GM23248 (cell line): Measurements from ENCODE around the gene CNIH2. TPM values are rescaled to one million over a fixed set of nuclear protein-coding genes. Genes with fewer than 3 reads are reported as not detected.

Experiments used
- DNase-seq: peaks from one replicate; pipeline ENCODE4 v3.0.0-alpha.2; 2015
- H2AFZ ChIP-seq: fragments of 200-600 bp; sonication (generic); 2 replicates; pipeline ENCODE4 v1.6.1; 2016; ENCODE audit warnings: antibody characterized with exemption
- H3F3A ChIP-seq: fragments of 200-600 bp; sonication (generic); 2 replicates; pipeline ENCODE4 v1.6.1; 2016; ENCODE audit warnings: mild to moderate bottlenecking, antibody characterized with exemption, mixed run types; ENCODE audit not compliant: insufficient read depth
- H3K27ac ChIP-seq: fragments of 200-600 bp; sonication (generic); 2 replicates; pipeline ENCODE4 v1.5.1; 2016; ENCODE audit warnings: mild to moderate bottlenecking
- H3K27me3 ChIP-seq: fragments of 200-600 bp; sonication (generic); replicated peaks from 2 replicates; pipeline ENCODE4 v1.6.1; 2016; ENCODE audit warnings: mild to moderate bottlenecking; ENCODE audit not compliant: insufficient read depth
- H3K36me3 ChIP-seq: fragments of 200-600 bp; sonication (generic); 2 replicates; pipeline ENCODE4 v1.6.1; 2016; ENCODE audit warnings: low read depth, mild to moderate bottlenecking
- H3K4me1 ChIP-seq: fragments of 200-600 bp; sonication (generic); 2 replicates; pipeline ENCODE4 v1.6.1; 2016; ENCODE audit warnings: mild to moderate bottlenecking; ENCODE audit not compliant: insufficient read depth
- H3K4me2 ChIP-seq: fragments of 200-600 bp; sonication (generic); one replicate; pipeline ENCODE4 v1.6.1; 2016; ENCODE audit warnings: mild to moderate bottlenecking; ENCODE audit not compliant: unreplicated experiment
- H3K4me3 ChIP-seq: fragments of 200-600 bp; sonication (generic); 2 replicates; pipeline ENCODE4 v1.5.1; 2016; ENCODE audit warnings: mild to moderate bottlenecking
- H3K79me2 ChIP-seq: fragments of 200-600 bp; sonication (generic); 2 replicates; pipeline ENCODE4 v1.6.1; 2016; ENCODE audit warnings: mild to moderate bottlenecking; ENCODE audit not compliant: insufficient read depth
- H3K9ac ChIP-seq: fragments of 200-600 bp; sonication (generic); 2 replicates; pipeline ENCODE4 v1.6.1; 2016; ENCODE audit warnings: mild to moderate bottlenecking
- H3K9me2 ChIP-seq: fragments of 200-600 bp; sonication (generic); 2 replicates; pipeline ENCODE4 v1.6.1; 2016; ENCODE audit warnings: mixed run types, mild to moderate bottlenecking, moderate library complexity; ENCODE audit not compliant: insufficient read depth
- H3K9me3 ChIP-seq: fragments of 200-600 bp; sonication (generic); one replicate; pipeline ENCODE4 v1.6.1; 2017; ENCODE audit warnings: low read depth
- H4K20me1 ChIP-seq: fragments of 200-600 bp; sonication (generic); 2 replicates; pipeline ENCODE4 v1.6.0; 2016; ENCODE audit not compliant: insufficient read depth
- EZH2 ChIP-seq: fragments of 200-600 bp; sonication (generic); IDR thresholded peaks from 2 replicates; pipeline ENCODE4 v1.6.1; 2018; ENCODE audit warnings: antibody characterized with exemption, mild to moderate bottlenecking; ENCODE audit not compliant: insufficient read depth, poor library complexity, severe bottlenecking
- EZH2phosphoT487 ChIP-seq: fragments of 200-600 bp; sonication (generic); IDR thresholded peaks from 2 replicates; pipeline ENCODE4 v1.6.1; 2018; ENCODE audit warnings: antibody characterized with exemption, moderate library complexity, mild to moderate bottlenecking, low read depth; ENCODE audit not compliant: insufficient read depth
- whole genome bisulfite sequencing, 2 experiments: methylation state at CpG; one replicate each; pipeline ENCODE4 v1.1.6; 2015 to 2017; ENCODE audit warnings: low lambda C conversion rate in 2 of 2, low coverage in 1 of 2; ENCODE audit errors: missing lambda C conversion rate in 2 of 2; 5-methylcytosine and 5-hydroxymethylcytosine counted together
- in situ Hi-C: fragments of 300-500 bp; cut with MboI; formaldehyde crosslinking; loops from 2 replicates; pipeline ENCODE4 v1.15.0; 2020
- polyA plus RNA-seq: library from polyadenylated mRNA; unstranded; fragments of >200 nt; fragmentation: Nextera tagmentation; extraction: Ambion mirVana; gene quantifications from 2 replicates; pipeline ENCODE4 v1.2.1, GENCODE V29; 2016
- total RNA-seq: library from RNA; depleted of rRNA; stranded (reverse); fragments of >200 nt; shearing (Covaris generic); gene quantifications from 2 replicates; pipeline ENCODE4 v1.2.3, GENCODE V29; 2014

CNIH2 gene
- total and polyA plus RNA-seq, 2 experiments from 2014 or later = 0.50 to 1.4 TPM

- H3K4me3 ChIP-seq = no peak overlapping the region
- H3K9me3 ChIP-seq = no peaks in the 10 kb centered on the region
- H3K27me3 ChIP-seq = no peaks in the 10 kb centered on the region
- WGBS, 2 experiments = 80 to 92% methylated on average over 4 of the region's 4 CpGs
- no peak for DNase-seq
- in situ Hi-C loops = no loop called here
- H3K36me3 ChIP-seq = peaks cover 10% of the 10 kb centered on the region; the same call in 1 of the 2 replicates
- peaks cover 15% of the 10 kb centered on the region for H3F3A ChIP-seq
- no peaks in the 10 kb centered on the region for H4K20me1 ChIP-seq
- no peak overlapping the region for H3K27ac ChIP-seq
- H2AFZ ChIP-seq = no peak overlapping the region
- no peak overlapping the region for H3K9ac ChIP-seq
- H3K79me2 ChIP-seq = peaks cover 15% of the 10 kb centered on the region
- no peaks in the 10 kb centered on the region for H3K4me1 ChIP-seq
- TF ChIP-seq EZH2 (no peak), EZH2phosphoT487 (no peak)
- H3K9me2 ChIP-seq = no peaks in the 10 kb centered on the region
- no peak overlapping the region for H3K4me2 ChIP-seq
Measured at GRCh38 chr11:66259956-66260355, 18.0 kb upstream of the CNIH2 start.

GRCh38 chr11:66261578-66261977 is 16.4 kb upstream of the CNIH2 start:
- Histone ChIP-seq H3K79me2 (peaks cover 15% of the 10 kb centered on the region), H3K4me2 (no peak overlapping the region), H3K4me1 (no peaks in the 10 kb centered on the region), H3K27ac (no peak overlapping the region), H2AFZ (no peak overlapping the region), H3K4me3 (no peak overlapping the region), H4K20me1 (no peaks in the 10 kb centered on the region), H3K36me3 (peaks cover 10% of the 10 kb centered on the region; the same call in 1 of the 2 replicates), H3K9ac (no peak overlapping the region), H3K9me3 (no peaks in the 10 kb centered on the region), H3K9me2 (no peaks in the 10 kb centered on the region), H3F3A (peaks cover 2% of the 10 kb centered on the region), H3K27me3 (no peaks in the 10 kb centered on the region)
- WGBS, 2 experiments = 88 to 89% methylated on average over 15 to 16 of the region's 16 CpGs
- DNase-seq = no peak
- no peak for TF ChIP-seq EZH2phosphoT487
- no peak for TF ChIP-seq EZH2
- in situ Hi-C loops = no loop called here

DNA sequence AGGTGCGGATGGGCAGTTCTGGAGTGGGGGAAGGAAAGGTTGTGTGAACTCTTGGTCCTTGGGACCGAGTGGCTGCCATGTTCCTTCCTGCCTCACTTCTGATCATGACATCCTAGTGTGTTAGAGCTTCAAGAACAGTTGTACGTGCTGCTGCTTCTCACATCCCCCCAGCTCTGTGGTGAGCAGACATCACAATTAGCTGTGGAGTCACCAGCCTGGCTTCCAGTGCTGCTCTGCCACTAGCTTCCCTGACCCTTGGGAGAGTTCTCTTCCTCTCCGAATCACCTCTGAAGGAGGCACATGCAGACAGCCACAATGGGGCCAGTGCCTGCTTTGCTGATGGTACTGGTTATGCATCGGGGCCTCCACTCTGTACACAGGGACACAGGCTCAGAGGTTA is 15.8 kb upstream of the CNIH2 start:
- Histone ChIP-seq H3F3A (no peaks in the 10 kb centered on the region), H3K4me3 (no peak overlapping the region), H3K27ac (no peak overlapping the region), H3K79me2 (peaks cover 15% of the 10 kb centered on the region), H3K4me1 (no peaks in the 10 kb centered on the region), H3K9me2 (no peaks in the 10 kb centered on the region), H3K36me3 (peaks cover 10% of the 10 kb centered on the region; the same call in 1 of the 2 replicates), H3K9ac (no peak overlapping the region), H2AFZ (no peak overlapping the region), H3K4me2 (no peak overlapping the region), H4K20me1 (no peaks in the 10 kb centered on the region), H3K9me3 (no peaks in the 10 kb centered on the region), H3K27me3 (no peaks in the 10 kb centered on the region)
- 86 to 89% methylated on average over 5 of the region's 5 CpGs for WGBS, 2 experiments
- no peak for DNase-seq
- in situ Hi-C loops = no loop called here
- TF ChIP-seq EZH2 = no peak
- TF ChIP-seq EZH2phosphoT487 = no peak

DNA sequence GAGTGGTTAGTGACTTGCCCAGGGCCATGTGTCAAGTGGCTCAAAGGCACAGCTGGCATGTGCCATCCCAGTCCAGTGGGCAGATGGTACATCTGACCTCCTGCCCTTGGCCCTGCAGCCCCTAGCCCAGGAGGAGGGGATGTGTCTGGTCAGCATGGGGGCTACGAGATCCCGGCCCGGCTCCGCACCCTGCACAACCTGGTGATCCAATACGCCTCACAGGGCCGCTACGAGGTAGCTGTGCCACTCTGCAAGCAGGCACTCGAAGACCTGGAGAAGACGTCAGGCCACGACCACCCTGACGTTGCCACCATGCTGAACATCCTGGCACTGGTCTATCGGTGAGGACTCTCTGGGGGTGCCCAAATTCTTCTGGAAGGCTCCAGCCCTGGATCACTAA is 15.3 kb upstream of the CNIH2 start:
- H4K20me1 ChIP-seq = no peaks in the 10 kb centered on the region
- H3K27ac ChIP-seq = no peak overlapping the region
- no peaks in the 10 kb centered on the region for H3K4me1 ChIP-seq
- no peaks in the 10 kb centered on the region for H3K9me3 ChIP-seq
- no peak overlapping the region for H3K4me2 ChIP-seq
- H3K36me3 ChIP-seq = peaks cover 10% of the 10 kb centered on the region; the same call in 1 of the 2 replicates
- H3K27me3 ChIP-seq = no peaks in the 10 kb centered on the region
- no peak for TF ChIP-seq EZH2
- TF ChIP-seq EZH2phosphoT487 = no peak
- no peak for DNase-seq
- H3K9me2 ChIP-seq = no peaks in the 10 kb centered on the region
- no peak overlapping the region for H3K4me3 ChIP-seq
- in situ Hi-C loops = no loop called here
- H2AFZ ChIP-seq = no peak overlapping the region
- 94 to 97% methylated on average over 12 of the region's 12 CpGs for WGBS, 2 experiments
- H3K79me2 ChIP-seq = peaks cover 15% of the 10 kb centered on the region
- H3F3A ChIP-seq = no peaks in the 10 kb centered on the region
- H3K9ac ChIP-seq = no peak overlapping the region

GRCh38 chr11:66263231-66263630 is 14.7 kb upstream of the CNIH2 start:
- no peak for DNase-seq
- Histone ChIP-seq H3K79me2 (peaks cover 15% of the 10 kb centered on the region), H3K4me1 (no peaks in the 10 kb centered on the region), H3K27ac (no peak overlapping the region), H3K36me3 (peaks cover 10% of the 10 kb centered on the region; the same call in 1 of the 2 replicates), H3K4me2 (no peak overlapping the region), H3K9ac (no peak overlapping the region), H3K9me3 (no peaks in the 10 kb centered on the region), H3K27me3 (no peaks in the 10 kb centered on the region), H3K4me3 (no peak overlapping the region), H4K20me1 (no peaks in the 10 kb centered on the region), H3K9me2 (no peaks in the 10 kb centered on the region), H3F3A (no peaks in the 10 kb centered on the region), H2AFZ (no peak overlapping the region)
- in situ Hi-C loops = no loop called here
- WGBS, 2 experiments = 85 to 98% methylated on average over 4 of the region's 4 CpGs
- TF ChIP-seq EZH2phosphoT487 (no peak), EZH2 (no peak)
